Gastroesophageal sphincter (tissue), 3 donors: Measurements from ENCODE around the gene VCP.

Source experiments
- CTCF ChIP-seq, 4 experiments: fragments of 200-600 bp in 2 of 4; fragments of 450-650 bp in 2 of 4; sonication (generic) in 1 of 4; IDR thresholded peaks; one replicate each; pipeline ENCODE4 v1.5.1; 2017 to 2019; ENCODE audit warnings: antibody characterized with exemption in 4 of 4, mild to moderate bottlenecking in 2 of 4, moderate library complexity in 2 of 4
- POLR2A ChIP-seq, 2 donors: fragments of 450-650 bp; IDR thresholded peaks; one replicate each; pipeline ENCODE4 v1.6.1; 2017; ENCODE audit warnings: antibody characterized with exemption in 2 of 2, mild to moderate bottlenecking in 2 of 2, moderate library complexity in 1 of 2

GRCh38 chr9:35059438-35059837 lies 13.0 kb downstream of the VCP start:
- TF ChIP-seq CTCF (IDR thresholded peaks at IDR 0.05) = no peak
- TF ChIP-seq POLR2A (IDR thresholded peaks at IDR 0.05) = no peak
